ENCODE results near the gene CAPN3.

CAPN3 gene

DNA sequence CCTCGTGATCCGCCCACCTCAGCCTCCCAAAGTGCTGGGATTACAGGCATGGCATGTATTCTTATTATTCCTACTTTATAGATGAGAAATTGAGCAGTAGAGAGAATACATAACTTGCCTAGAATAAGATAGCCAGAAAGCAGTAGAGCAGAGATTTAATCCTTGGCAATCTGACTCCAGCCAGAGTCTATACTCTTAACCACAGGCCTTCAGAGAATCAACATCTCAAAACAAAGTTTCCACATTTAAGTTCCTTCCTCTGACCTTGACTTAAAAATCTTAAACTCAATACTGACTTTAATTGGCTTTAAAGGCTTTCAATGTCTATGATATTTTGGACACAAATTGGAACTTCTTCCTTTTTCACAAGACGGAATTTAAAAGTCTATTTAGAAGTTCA, 94.5 kb downstream of the CAPN3 start:
- DNase-seq (ENCODE audit: low read depth in 2 of 2): no peak

DNA sequence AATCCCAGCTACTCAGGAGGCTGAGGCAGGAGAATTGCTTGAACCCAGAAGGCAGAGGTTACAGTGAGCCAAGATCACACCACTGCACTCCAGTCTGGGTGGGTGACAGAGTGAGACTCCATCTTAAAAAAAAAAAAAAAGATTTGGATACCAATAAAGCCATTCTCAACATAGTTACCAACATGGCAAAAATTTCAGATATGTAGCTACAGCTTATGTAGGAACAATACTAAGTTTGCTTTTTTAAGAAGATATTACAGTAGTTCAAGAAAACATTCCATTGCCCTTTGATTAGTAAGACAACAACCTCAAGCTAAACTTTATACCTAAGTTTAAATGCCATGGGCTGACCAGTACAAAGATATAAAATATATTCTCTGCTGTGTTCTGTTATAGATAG, 97.2 kb downstream of the CAPN3 start:
- no peak for DNase-seq (ENCODE audit: low read depth in 2 of 2)

- no peak for DNase-seq (ENCODE audit: low read depth in 2 of 2)
These were observed 97.7 kb downstream of the CAPN3 start for GRCh38 chr15:42456971-42457370.

- DNase-seq (ENCODE audit: low read depth in 2 of 2): no peak
These were observed 98.4 kb downstream of the CAPN3 start for GRCh38 chr15:42457445-42458442.

GRCh38 chr15:42461261-42461660, 102.0 kb downstream of the CAPN3 start:
- no peak for DNase-seq (ENCODE audit: low read depth in 2 of 2)
